ENCODE data around the gene CBX5. TPM values are rescaled to one million over a fixed set of nuclear protein-coding genes. Genes with fewer than 3 reads are reported as not detected.
A peak's percentile ranks its signal among the peaks of the same experiment; 100 is the strongest.

The CBX5 gene
- total RNA-seq, 2 donors from 2014 or later: 27.0 to 34.3 TPM

GRCh38 chr12:54262403-54262925 is 17.5 kb downstream of the CBX5 start:
- peaks cover 34% of the 10 kb centered on the region for H3K4me1 ChIP-seq
- no peak overlapping the region for H3K4me3 ChIP-seq
- ATAC-seq (no peak), DNase-seq (peak in 2 of 4 donors; percentile 19 to 20)
- TF ChIP-seq POLR2A (IDR thresholded peaks at IDR 0.05): no peak
- no peak for TF ChIP-seq CTCF (IDR thresholded peaks at IDR 0.05)
- peak overlapping the region in 3 of 4 donors; percentile 15 to 58 (median 36) for H3K27ac ChIP-seq
- intact Hi-C loops (cut with DNase I): no loop called here
- 23% methylated on average over 4 of the region's 4 CpGs for WGBS, 2 donors
- no peaks in the 10 kb centered on the region for H3K27me3 ChIP-seq
- H3K36me3 ChIP-seq (replicated peaks in 1 of 2; ENCODE audit: insufficient read depth in 1 of 2, low read depth in 2 of 2): no peaks in the 10 kb centered on the region
- H3K9me3 ChIP-seq: no peaks in the 10 kb centered on the region

- H3K27ac ChIP-seq: peak overlapping the region in 3 of 4 donors; percentile 15 to 58 (median 36)
- ATAC-seq (no peak), DNase-seq (no peak)
- intact Hi-C loops (cut with DNase I): no loop called here
- TF ChIP-seq CTCF (IDR thresholded peaks at IDR 0.05): no peak
- TF ChIP-seq POLR2A (IDR thresholded peaks at IDR 0.05): no peak
- no peaks in the 10 kb centered on the region for H3K27me3 ChIP-seq
- H3K4me3 ChIP-seq: no peak overlapping the region
- peaks cover 34% of the 10 kb centered on the region for H3K4me1 ChIP-seq
- H3K9me3 ChIP-seq: no peaks in the 10 kb centered on the region
- WGBS, 2 donors: 55 to 59% methylated on average over 5 of the region's 5 CpGs
- peaks cover 0 to under 1% of the 10 kb centered on the region in 2 donors for H3K36me3 ChIP-seq (replicated peaks in 1 of 2; ENCODE audit: insufficient read depth in 1 of 2, low read depth in 2 of 2)
These were observed 18.0 kb downstream of the CBX5 start for GRCh38 chr12:54261815-54262402.

GRCh38 chr12:54259194-54260011 is 20.5 kb downstream of the CBX5 start:
- H3K27me3 ChIP-seq: no peaks in the 10 kb centered on the region
- no peak overlapping the region for H3K4me3 ChIP-seq
- peaks cover 34% of the 10 kb centered on the region for H3K4me1 ChIP-seq
- DNase-seq: peak; percentile 78 to 90 (median 88)
- TF ChIP-seq CTCF (IDR thresholded peaks at IDR 0.05): no peak
- TF ChIP-seq POLR2A (IDR thresholded peaks at IDR 0.05): peak in 2 of 3 donors; percentile 44 to 52
- peaks cover 0 to 6% of the 10 kb centered on the region in 2 donors for H3K36me3 ChIP-seq (replicated peaks in 1 of 2; ENCODE audit: insufficient read depth in 1 of 2, low read depth in 2 of 2)
- ATAC-seq: peak; percentile 94
- H3K9me3 ChIP-seq: no peaks in the 10 kb centered on the region
- intact Hi-C loops (cut with DNase I): loop anchor here (10.0 kb wide), 1 partner anchor 105 kb away; the partner anchor contains the start of gene GPR84
- WGBS, 2 donors: 3 to 6% methylated on average over 11 of the region's 11 CpGs
- H3K27ac ChIP-seq: peak overlapping the region; percentile 63 to 91 (median 80)

- Histone ChIP-seq H3K36me3 (replicated peaks in 1 of 2; ENCODE audit: insufficient read depth in 1 of 2, low read depth in 2 of 2) (peaks cover 0 to 6% of the 10 kb centered on the region in 2 donors), H3K9me3 (no peaks in the 10 kb centered on the region), H3K4me1 (peaks cover 34% of the 10 kb centered on the region), H3K27ac (peak overlapping the region; percentile 2 to 91 (median 80)), H3K27me3 (no peaks in the 10 kb centered on the region), H3K4me3 (no peak overlapping the region)
- intact Hi-C loops (cut with DNase I): loop anchor here (10.0 kb wide), 1 partner anchor 107 kb away; the partner anchor contains the start of gene GPR84
- no peak for TF ChIP-seq CTCF (IDR thresholded peaks at IDR 0.05)
- TF ChIP-seq POLR2A (IDR thresholded peaks at IDR 0.05): no peak
- peak; percentile 28 for ATAC-seq
- no peak for DNase-seq
These were observed 21.7 kb downstream of the CBX5 start for GRCh38 chr12:54258201-54258681.

All from body of pancreas (tissue), 4 donors.